HEK293 (cell line): Measurements from ENCODE around the gene MYADML2.

Experiments
- CTCF ChIA-PET: fragments of 350-600 bp; formaldehyde crosslinking; extraction: SDS; loops from one replicate; lab custom pipeline; 2021; ENCODE audit warnings: antibody characterized with exemption; lab: Yijun Ruan, JAX
- POLR2A ChIA-PET: fragments of 300-600 bp; formaldehyde crosslinking; extraction: SDS; loops from one replicate; lab custom pipeline; 2020; ENCODE audit warnings: antibody characterized with exemption, inconsistent platforms; lab: Yijun Ruan, JAX
- H3K27ac ChIP-seq: fragments of 200-500 bp; sonication (Bioruptor generic); 2 replicates; pipeline ENCODE4 v1.5.1; 2014; ENCODE audit warnings: low read depth, low read length, control low read depth, inconsistent platforms; ENCODE audit errors: extremely low read depth
- H3K36me3 ChIP-seq, 2 experiments: fragments of 200-500 bp in 1 of 2; sonication (Bioruptor generic) in 1 of 2; 1 replicate in 1 of 2; 2 replicates in 1 of 2; pipeline ENCODE4 v1.5.1; 2014 to 2017; ENCODE audit warnings: inconsistent platforms in 2 of 2, low read length in 2 of 2; ENCODE audit not compliant: control insufficient read depth in 2 of 2, insufficient read depth in 1 of 2
- H3K4me1 ChIP-seq: fragments of 200-500 bp; sonication (Bioruptor generic); 2 replicates; pipeline ENCODE4 v1.5.1; 2014; ENCODE audit warnings: mild to moderate bottlenecking, low read length, inconsistent platforms; ENCODE audit not compliant: control insufficient read depth, insufficient read depth
- H3K4me3 ChIP-seq: 2 replicates; pipeline ENCODE4 v1.5.1; 2011; ENCODE audit warnings: low read depth, mild to moderate bottlenecking, control low read depth, low read length, moderate library complexity
- H3K9me3 ChIP-seq: fragments of 200-500 bp; sonication (Bioruptor generic); 2 replicates; pipeline ENCODE4 v1.5.1; 2014; ENCODE audit warnings: low read depth, low read length, inconsistent platforms; ENCODE audit not compliant: control insufficient read depth, insufficient read depth
- GLIS1 ChIP-seq: fragments of 450-650 bp; formaldehyde crosslinking; IDR thresholded peaks from 2 replicates; pipeline ENCODE4 v1.5.1; 2016; ENCODE audit warnings: missing biosample characterization, missing genetic modification characterization
- GLIS2 ChIP-seq: fragments of 450-650 bp; formaldehyde crosslinking; IDR thresholded peaks from 2 replicates; pipeline ENCODE4 v1.5.1; 2016; ENCODE audit warnings: missing biosample characterization, missing genetic modification characterization
- KLF9 ChIP-seq: fragments of 450-650 bp; formaldehyde crosslinking; IDR thresholded peaks from 2 replicates; pipeline ENCODE4 v1.5.1; 2016; ENCODE audit warnings: missing biosample characterization, missing genetic modification characterization, low read depth
- OSR2 ChIP-seq: fragments of 450-650 bp; formaldehyde crosslinking; IDR thresholded peaks from 2 replicates; pipeline ENCODE4 v1.5.1; 2016; ENCODE audit warnings: missing biosample characterization, missing genetic modification characterization
- RBAK ChIP-seq: fragments of 450-650 bp; formaldehyde crosslinking; IDR thresholded peaks from 2 replicates; pipeline ENCODE4 v1.5.1; 2016; ENCODE audit warnings: missing biosample characterization, missing genetic modification characterization
- SCRT2 ChIP-seq: fragments of 450-650 bp; formaldehyde crosslinking; IDR thresholded peaks from 2 replicates; pipeline ENCODE4 v1.5.1; 2016; ENCODE audit warnings: missing biosample characterization, missing genetic modification characterization
- ZBTB48 ChIP-seq: fragments of 450-650 bp; formaldehyde crosslinking; IDR thresholded peaks from 2 replicates; pipeline ENCODE4 v1.5.1; 2016; ENCODE audit warnings: missing biosample characterization, missing genetic modification characterization
- ZFP41 ChIP-seq: fragments of 450-650 bp; formaldehyde crosslinking; IDR thresholded peaks from 2 replicates; pipeline ENCODE4 v1.5.1; 2016; ENCODE audit warnings: missing biosample characterization, missing genetic modification characterization, borderline replicate concordance
- ZNF280C ChIP-seq: fragments of 450-650 bp; formaldehyde crosslinking; IDR thresholded peaks from 2 replicates; pipeline ENCODE4 v1.5.1; 2016; ENCODE audit warnings: missing biosample characterization, missing genetic modification characterization
- ZNF555 ChIP-seq: fragments of 450-650 bp; formaldehyde crosslinking; conservative IDR thresholded peaks from 2 replicates; pipeline ENCODE4 v1.5.1; 2017; ENCODE audit warnings: missing biosample characterization, mild to moderate bottlenecking, missing genetic modification characterization, inconsistent platforms
- ZNF658 ChIP-seq: fragments of 450-650 bp; formaldehyde crosslinking; IDR thresholded peaks from 2 replicates; pipeline ENCODE4; 2016; ENCODE audit warnings: missing biosample characterization, missing genetic modification characterization
- TF ChIP-seq, protein P1 (sequence below): fragments of 450-650 bp; formaldehyde crosslinking; IDR thresholded peaks from 2 replicates; pipeline ENCODE4 v1.5.1; 2016; ENCODE audit warnings: missing biosample characterization, missing genetic modification characterization
- TF ChIP-seq, protein P2 (sequence below): fragments of 450-650 bp; formaldehyde crosslinking; IDR thresholded peaks from 2 replicates; pipeline ENCODE4 v1.5.1; 2016; ENCODE audit warnings: missing biosample characterization, missing genetic modification characterization

MYADML2 gene

DNA sequence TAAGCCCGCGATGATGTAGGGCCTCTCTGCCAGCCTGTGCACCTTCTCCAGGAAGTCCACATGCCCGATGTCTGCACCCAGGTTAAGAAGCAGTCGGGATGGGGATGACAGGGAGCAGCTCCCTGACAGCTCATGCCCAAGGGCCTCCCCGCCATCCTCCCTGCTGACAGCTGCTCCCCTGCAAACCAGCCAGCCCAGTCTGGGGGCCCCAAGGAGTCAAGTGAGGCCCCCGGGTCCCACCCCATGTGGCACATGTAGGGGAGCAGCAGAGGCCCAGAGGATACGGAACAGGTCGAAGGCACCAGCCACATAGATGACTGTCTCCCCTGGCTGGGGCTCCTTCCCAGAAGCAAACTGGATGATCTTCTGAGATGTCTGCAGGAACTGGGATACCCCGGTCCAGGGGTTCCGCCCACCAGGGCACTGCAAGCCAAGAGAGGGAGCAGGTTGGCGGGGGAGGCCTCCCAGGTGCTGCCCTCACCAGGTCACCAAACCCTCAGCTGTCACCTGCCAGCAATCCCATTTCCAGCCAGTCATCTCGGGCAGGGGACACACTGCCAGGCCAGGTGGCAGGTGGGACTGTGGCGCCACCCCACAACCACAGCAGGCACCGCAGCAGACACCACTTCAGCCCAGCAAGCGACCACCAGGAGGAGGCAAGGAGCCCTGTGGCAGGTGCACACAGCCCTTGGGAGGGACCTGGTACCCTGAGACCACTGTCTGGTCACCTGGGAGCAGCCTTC lies 40.4 kb downstream of the MYADML2 start (continued):
- peak; percentile 53 for TF ChIP-seq GLIS1
- TF ChIP-seq GLIS2 (tag by site-specific recombination): peak; percentile 35; the same call in 1 of the 2 replicates

DNA sequence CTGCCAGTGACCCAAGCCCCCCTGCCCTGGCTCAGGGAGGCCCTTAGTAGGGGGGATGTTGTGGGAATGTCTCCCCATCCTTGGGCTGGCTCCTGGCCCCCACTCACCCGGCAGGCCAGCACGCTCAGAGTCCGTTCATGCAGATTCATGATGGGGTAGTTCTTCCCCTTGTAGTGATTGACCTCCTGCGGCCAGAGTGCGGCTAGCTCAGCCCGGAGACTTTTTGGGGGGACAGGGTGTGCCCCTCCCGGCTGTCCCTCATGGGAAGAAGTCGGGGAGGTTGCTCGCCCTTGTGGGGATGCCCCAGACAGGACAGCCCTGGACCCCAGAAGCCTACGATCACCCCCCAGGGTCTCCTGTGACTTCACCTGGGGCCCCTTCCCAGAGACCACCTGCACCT lies 41.0 kb downstream of the MYADML2 start:
- TF ChIP-seq ZBTB48 (tag by site-specific recombination) (no peak), ZNF658 (no peak), OSR2 (tag by site-specific recombination) (no peak), KLF9 (no peak), RBAK (tag by site-specific recombination) (no peak)
- no peak overlapping the region for H3K27ac ChIP-seq
- no peak overlapping the region for H3K4me3 ChIP-seq
- H3K9me3 ChIP-seq: no peaks in the 10 kb centered on the region
- CTCF ChIA-PET: interaction anchor here (0.8 to 1.6 kb wide), 3 partner anchors 8 to 114 kb away, joined by 3 to 4 read pairs (median 4); no protein-coding TSS in a partner anchor
- POLR2A ChIA-PET: interaction anchor here (0.8 kb wide), 1 partner anchor 14 kb away, joined by 3 read pairs; the partner anchor contains the start of genes ALYREF and ANAPC11
- peaks cover 0 to 58% of the 10 kb centered on the region in 2 experiments; a peak in 1 of 3 replicates for H3K36me3 ChIP-seq
- peaks cover 3% of the 10 kb centered on the region; the same call in 1 of the 2 replicates for H3K4me1 ChIP-seq

DNA sequence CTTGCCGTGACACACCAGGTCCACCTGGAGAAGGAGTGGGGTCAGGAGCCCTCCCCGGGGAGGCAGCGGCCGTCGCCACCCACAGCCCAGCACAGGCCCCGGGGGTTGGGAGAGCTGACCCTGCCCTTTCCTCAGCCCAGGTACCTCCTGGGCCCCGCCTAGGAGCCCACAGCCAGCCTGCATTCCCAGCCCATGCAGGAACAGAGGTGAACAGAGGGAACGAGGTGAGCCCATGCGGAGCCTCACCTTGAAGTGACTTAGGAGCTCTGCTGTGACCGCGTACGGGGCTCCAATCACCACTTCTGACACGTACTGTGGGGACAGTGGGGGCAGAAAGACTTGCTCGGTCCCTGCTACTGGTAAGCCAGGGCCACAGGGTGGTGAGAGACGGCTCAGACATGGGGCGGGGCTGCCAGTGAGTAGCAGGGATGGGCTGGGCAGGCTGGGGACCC lies 41.6 kb downstream of the MYADML2 start:
- H3K4me1 ChIP-seq: peaks cover 2% of the 10 kb centered on the region; the same call in 1 of the 2 replicates
- CTCF ChIA-PET: interaction anchor here (1.1 to 1.6 kb wide), 2 partner anchors 12 to 115 kb away, joined by 4 read pairs; no protein-coding TSS in a partner anchor
- peaks cover 0 to 64% of the 10 kb centered on the region in 2 experiments; a peak in 1 of 3 replicates for H3K36me3 ChIP-seq
- TF ChIP-seq, protein P1, sequence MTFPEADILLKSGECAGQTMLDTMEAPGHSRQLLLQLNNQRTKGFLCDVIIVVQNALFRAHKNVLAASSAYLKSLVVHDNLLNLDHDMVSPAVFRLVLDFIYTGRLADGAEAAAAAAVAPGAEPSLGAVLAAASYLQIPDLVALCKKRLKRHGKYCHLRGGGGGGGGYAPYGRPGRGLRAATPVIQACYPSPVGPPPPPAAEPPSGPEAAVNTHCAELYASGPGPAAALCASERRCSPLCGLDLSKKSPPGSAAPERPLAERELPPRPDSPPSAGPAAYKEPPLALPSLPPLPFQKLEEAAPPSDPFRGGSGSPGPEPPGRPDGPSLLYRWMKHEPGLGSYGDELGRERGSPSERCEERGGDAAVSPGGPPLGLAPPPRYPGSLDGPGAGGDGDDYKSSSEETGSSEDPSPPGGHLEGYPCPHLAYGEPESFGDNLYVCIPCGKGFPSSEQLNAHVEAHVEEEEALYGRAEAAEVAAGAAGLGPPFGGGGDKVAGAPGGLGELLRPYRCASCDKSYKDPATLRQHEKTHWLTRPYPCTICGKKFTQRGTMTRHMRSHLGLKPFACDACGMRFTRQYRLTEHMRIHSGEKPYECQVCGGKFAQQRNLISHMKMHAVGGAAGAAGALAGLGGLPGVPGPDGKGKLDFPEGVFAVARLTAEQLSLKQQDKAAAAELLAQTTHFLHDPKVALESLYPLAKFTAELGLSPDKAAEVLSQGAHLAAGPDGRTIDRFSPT (tag by site-specific recombination): 0 out of 2 replicates have a peak, but pooled peaks have one; percentile 4
- no peak for TF ChIP-seq ZNF555 (tag by site-specific recombination)
- TF ChIP-seq, all 188 proteins: peak for 1
- Histone ChIP-seq H3K27ac (no peak overlapping the region), H3K4me3 (no peak overlapping the region), H3K9me3 (no peaks in the 10 kb centered on the region)
- POLR2A ChIA-PET: interaction anchor here (0.8 kb wide), 1 partner anchor 14 kb away, joined by 3 read pairs; the partner anchor contains the start of genes ALYREF and ANAPC11

DNA sequence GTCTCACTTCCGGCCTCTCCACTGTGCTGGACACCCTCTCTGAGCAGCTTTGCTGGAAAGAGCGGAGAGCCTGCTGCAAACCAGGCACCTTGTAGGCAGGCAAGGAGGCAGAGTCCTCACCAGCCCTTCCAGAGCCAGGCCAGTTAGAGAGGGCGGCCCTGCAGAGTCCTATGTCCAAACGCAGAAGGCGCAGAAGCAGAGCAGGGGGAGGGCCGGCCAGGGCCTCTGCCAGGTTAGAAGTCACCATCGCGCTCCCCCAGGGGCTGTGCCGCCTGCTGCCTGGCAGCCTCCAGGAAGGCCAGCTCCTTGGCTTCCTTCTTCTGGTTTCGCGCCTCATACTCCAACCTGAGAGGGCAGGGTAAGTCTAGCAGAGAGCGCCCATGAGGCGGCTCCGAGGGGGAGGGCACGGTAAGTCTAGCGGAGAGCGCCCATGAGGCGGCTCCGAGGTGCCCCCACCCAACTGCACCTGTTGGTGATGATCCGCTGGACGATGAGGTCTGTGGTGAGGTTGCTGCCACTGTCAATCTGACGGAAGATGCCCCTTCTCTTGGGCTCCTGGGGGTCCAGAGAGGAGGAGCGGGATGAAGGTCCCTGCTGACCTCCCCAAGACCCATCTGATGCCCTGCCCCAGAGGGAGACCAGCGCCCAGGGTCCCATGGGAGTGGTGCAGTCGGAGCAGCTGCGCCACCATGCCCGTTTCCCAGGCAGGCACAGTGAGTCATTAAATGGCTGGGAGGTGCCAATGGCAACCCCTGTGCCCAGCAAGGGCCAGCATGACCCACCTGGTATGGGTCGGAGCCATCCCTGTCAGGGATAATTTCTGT lies 42.2 kb downstream of the MYADML2 start:
- no peak overlapping the region for H3K4me3 ChIP-seq
- no peaks in the 10 kb centered on the region for H3K9me3 ChIP-seq
- ChIA-PET CTCF (interaction anchor here (1.6 kb wide), 1 partner anchor 12 kb away, joined by 4 read pairs; no protein-coding TSS in a partner anchor), POLR2A (interaction anchor here (0.6 kb wide), 1 partner anchor 309 kb away, joined by 3 read pairs; no protein-coding TSS in a partner anchor)
- H3K36me3 ChIP-seq: peaks cover 0 to 70% of the 10 kb centered on the region in 2 experiments; a peak in 1 of 3 replicates
- no peak overlapping the region for H3K27ac ChIP-seq
- TF ChIP-seq, protein P2, sequence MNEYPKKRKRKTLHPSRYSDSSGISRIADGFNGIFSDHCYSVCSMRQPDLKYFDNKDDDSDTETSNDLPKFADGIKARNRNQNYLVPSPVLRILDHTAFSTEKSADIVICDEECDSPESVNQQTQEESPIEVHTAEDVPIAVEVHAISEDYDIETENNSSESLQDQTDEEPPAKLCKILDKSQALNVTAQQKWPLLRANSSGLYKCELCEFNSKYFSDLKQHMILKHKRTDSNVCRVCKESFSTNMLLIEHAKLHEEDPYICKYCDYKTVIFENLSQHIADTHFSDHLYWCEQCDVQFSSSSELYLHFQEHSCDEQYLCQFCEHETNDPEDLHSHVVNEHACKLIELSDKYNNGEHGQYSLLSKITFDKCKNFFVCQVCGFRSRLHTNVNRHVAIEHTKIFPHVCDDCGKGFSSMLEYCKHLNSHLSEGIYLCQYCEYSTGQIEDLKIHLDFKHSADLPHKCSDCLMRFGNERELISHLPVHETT (tag by site-specific recombination): no peak
- TF ChIP-seq ZNF280C (tag by site-specific recombination) (no peak), SCRT2 (tag by site-specific recombination) (0 out of 2 replicates have a peak, but pooled peaks have one; percentile 14), ZFP41 (tag by site-specific recombination) (no peak)
- TF ChIP-seq, protein P1 (tag by site-specific recombination): 0 out of 2 replicates have a peak, but pooled peaks have one; percentile 48
- no peaks in the 10 kb centered on the region for H3K4me1 ChIP-seq
